ENCODE data around the gene ANKFY1. TPM values are rescaled to one million over a fixed set of nuclear protein-coding genes. Genes with fewer than 3 reads are reported as not detected.

Gene ANKFY1
- total and polyA plus RNA-seq, 9 donors = 13.7 to 65.1 (median 45.7) TPM

DNA sequence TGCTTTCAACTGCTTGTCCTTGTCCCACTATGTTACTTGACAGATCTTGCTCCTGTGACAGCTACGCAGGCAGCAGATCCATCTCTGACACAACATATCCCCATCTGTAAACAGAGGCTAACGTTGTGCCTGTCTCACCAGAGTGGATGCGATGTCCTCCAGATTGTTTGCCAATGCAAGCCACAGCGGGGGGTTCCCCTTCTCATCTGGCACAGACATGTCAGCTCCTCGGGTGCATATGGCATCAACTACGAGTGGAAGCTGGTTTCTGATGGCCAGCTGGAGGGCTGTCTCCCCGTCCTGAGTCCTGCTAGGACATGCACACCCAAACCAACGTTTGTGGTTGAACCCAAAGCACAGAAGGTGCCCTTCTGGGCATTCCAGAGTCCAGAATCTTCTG, 81.7 kb downstream of the ANKFY1 start:
- H3K4me3 ChIP-seq = no peak overlapping the region
- peaks cover 4% of the 10 kb centered on the region for H3K4me1 ChIP-seq (ENCODE audit: insufficient read depth)
- TF ChIP-seq EP300 (IDR thresholded peaks at IDR 0.05) = no peak
- TF ChIP-seq CTCF (IDR thresholded peaks at IDR 0.05) = no peak
- TF ChIP-seq POLR2A (IDR thresholded peaks at IDR 0.05) = no peak
- WGBS, 3 donors = 78 to 86% (median 84%) methylated on average over 8 of the region's 8 CpGs
- DNase-seq = peak in 1 of 5 donors; percentile 21
- no peaks in the 10 kb centered on the region for H3K9me3 ChIP-seq
- no peak overlapping the region for H3K27ac ChIP-seq
- H3K36me3 ChIP-seq = no peaks in the 10 kb centered on the region
- H3K27me3 ChIP-seq = no peaks in the 10 kb centered on the region
- intact Hi-C loops (cut with DNase I) = no loop called here

DNA sequence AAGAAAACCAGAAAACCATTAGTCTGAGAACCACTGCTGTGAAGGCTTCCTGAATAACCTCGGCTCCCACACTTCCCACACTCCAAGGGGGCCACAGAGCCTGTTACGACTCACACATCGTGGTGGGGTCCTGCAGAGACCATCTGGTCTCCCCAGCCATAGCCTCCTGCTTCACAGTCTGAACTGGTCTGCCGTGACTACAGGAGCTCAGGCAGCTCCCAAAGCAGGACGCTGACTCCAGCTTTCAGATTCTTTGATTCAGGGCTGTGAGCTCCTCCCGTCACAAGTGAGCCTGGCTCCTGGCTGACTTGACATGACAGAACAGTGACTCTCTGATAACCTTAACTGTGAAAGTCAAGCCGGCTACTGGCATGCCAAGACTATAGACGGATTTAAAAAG, 83.0 kb downstream of the ANKFY1 start:
- H3K4me1 ChIP-seq (ENCODE audit: insufficient read depth) = no peaks in the 10 kb centered on the region
- no peak overlapping the region for H3K27ac ChIP-seq
- no peaks in the 10 kb centered on the region for H3K36me3 ChIP-seq
- intact Hi-C loops (cut with DNase I) = no loop called here
- TF ChIP-seq POLR2A (IDR thresholded peaks at IDR 0.05) (no peak), EP300 (IDR thresholded peaks at IDR 0.05) (no peak), CTCF (IDR thresholded peaks at IDR 0.05) (no peak)
- no peaks in the 10 kb centered on the region for H3K9me3 ChIP-seq
- no peak overlapping the region for H3K4me3 ChIP-seq
- peak in 1 of 5 donors; percentile 19 for DNase-seq
- no peaks in the 10 kb centered on the region for H3K27me3 ChIP-seq
- WGBS, 3 donors = 78 to 81% (median 79%) methylated on average over 8 of the region's 8 CpGs

DNA sequence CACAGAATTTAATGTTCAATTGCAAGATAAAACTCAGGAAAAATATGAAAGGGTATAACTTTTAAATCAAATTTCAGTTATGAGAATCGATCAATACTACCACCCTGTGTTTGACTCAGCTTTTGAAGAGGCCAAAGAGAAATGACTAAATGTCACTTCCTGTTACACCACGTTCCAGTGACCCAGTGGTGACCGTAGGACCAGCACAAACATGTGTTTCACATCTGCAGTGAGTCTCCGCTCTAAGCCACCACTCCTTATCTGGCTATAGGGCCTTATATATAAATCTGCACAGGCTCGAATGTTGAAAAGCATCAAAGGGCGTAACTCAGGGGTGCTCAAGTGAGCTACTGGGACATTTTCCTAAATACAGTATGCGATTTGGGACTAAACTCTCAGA, 84.7 kb downstream of the ANKFY1 start:
- Histone ChIP-seq H3K4me3 (no peak overlapping the region), H3K27me3 (no peaks in the 10 kb centered on the region), H3K27ac (no peak overlapping the region), H3K36me3 (no peaks in the 10 kb centered on the region), H3K9me3 (no peaks in the 10 kb centered on the region), H3K4me1 (ENCODE audit: insufficient read depth) (no peaks in the 10 kb centered on the region)
- intact Hi-C loops (cut with DNase I) = no loop called here
- 70 to 77% (median 73%) methylated on average over 7 of the region's 7 CpGs for WGBS, 3 donors
- DNase-seq = no peak
- TF ChIP-seq CTCF (IDR thresholded peaks at IDR 0.05) (no peak), POLR2A (IDR thresholded peaks at IDR 0.05) (no peak), EP300 (IDR thresholded peaks at IDR 0.05) (no peak)

DNA sequence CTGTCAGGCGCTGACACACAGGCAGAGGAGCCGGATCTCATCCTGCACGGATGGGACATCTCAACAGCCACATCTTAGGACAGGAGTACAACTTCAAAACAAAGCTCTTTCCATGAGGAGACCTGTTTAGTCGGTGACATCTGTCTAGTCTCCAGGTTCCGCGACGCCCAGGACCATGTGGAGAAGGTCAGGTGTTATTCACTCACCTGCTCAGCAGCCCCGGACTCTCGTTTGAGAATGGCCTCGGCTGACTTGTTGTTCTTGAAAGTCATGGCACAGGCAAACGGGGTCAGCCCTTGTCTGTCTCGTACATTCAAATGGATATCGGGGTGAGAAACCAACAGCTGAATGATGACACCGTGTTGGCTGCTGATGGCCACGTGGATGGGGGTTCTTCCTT, 85.1 kb downstream of the ANKFY1 start:
- Histone ChIP-seq H3K4me1 (ENCODE audit: insufficient read depth) (no peaks in the 10 kb centered on the region), H3K9me3 (no peaks in the 10 kb centered on the region), H3K27me3 (no peaks in the 10 kb centered on the region), H3K27ac (no peak overlapping the region), H3K36me3 (no peaks in the 10 kb centered on the region), H3K4me3 (no peak overlapping the region)
- intact Hi-C loops (cut with DNase I) = no loop called here
- DNase-seq = peak in 1 of 5 donors; percentile 23
- TF ChIP-seq CTCF (IDR thresholded peaks at IDR 0.05) (no peak), POLR2A (IDR thresholded peaks at IDR 0.05) (no peak), EP300 (IDR thresholded peaks at IDR 0.05) (no peak)
- 90 to 93% (median 91%) methylated on average over 15 of the region's 15 CpGs for WGBS, 3 donors
